Esophagus squamous epithelium (tissue), 5 donors: Measurements from ENCODE around the gene CTNND2. TPM values are rescaled to one million over a fixed set of nuclear protein-coding genes. Genes with fewer than 3 reads are reported as not detected.

Experiments used
- DNase-seq: peaks from one replicate; lab custom pipeline; 2025; lab: John Stamatoyannopoulos, UW
- H3K27ac ChIP-seq, 4 donors: fragments of 200-600 bp; sonication (generic); one replicate each; pipeline ENCODE4 v1.5.1; 2016 to 2019; ENCODE audit warnings: mild to moderate bottlenecking in 1 of 4
- H3K27me3 ChIP-seq, 4 donors: fragments of 200-600 bp; sonication (generic); 1 replicate in 3 of 4; 2 replicates in 1 of 4; pipeline versions ENCODE4 v1.5.1 to v1.6.0; 2017 to 2021; ENCODE audit warnings: antibody characterized with exemption in 1 of 4
- H3K36me3 ChIP-seq, 3 donors: fragments of 200-600 bp; sonication (generic); one replicate each; pipeline ENCODE4 v1.5.1; 2016 to 2019
- H3K4me1 ChIP-seq, 3 donors: fragments of 200-600 bp; sonication (generic); one replicate each; pipeline ENCODE4 v1.5.1; 2017 to 2019
- H3K4me3 ChIP-seq, 4 donors: fragments of 200-600 bp; sonication (generic); 1 replicate in 3 of 4; 2 replicates in 1 of 4; pipeline ENCODE4 v1.5.1; 2016 to 2019; ENCODE audit warnings: mild to moderate bottlenecking in 2 of 4, moderate library complexity in 1 of 4
- H3K9me3 ChIP-seq, 3 donors: fragments of 200-600 bp; sonication (generic); one replicate each; pipeline ENCODE4 v1.5.1; 2016 to 2019
- POLR2A ChIP-seq, 4 donors: fragments of 450-650 bp; IDR thresholded peaks; one replicate each; pipeline ENCODE4 v1.6.1; 2017; ENCODE audit warnings: antibody characterized with exemption in 4 of 4, mild to moderate bottlenecking in 4 of 4, moderate library complexity in 3 of 4
- WGBS, 2 donors: methylation state at CpG; one replicate each; pipeline ENCODE4 v1.1.5; 2018; 5-methylcytosine and 5-hydroxymethylcytosine counted together
- intact Hi-C: fragments of 100-400 bp; cut with DNase I; formaldehyde crosslinking; loops from one replicate; pipeline ENCODE4 v1.15.0; 2022
- total RNA-seq, 4 donors: library from RNA; depleted of rRNA; stranded (reverse); fragments of >200 nt; gene quantifications; one replicate each; pipeline ENCODE4 v1.1.0, GENCODE V29; 2016
- TF ChIP-seq, protein P1 (sequence below), 6 experiments: fragments of 450-650 bp in 4 of 6; fragments of 200-600 bp in 2 of 6; sonication (generic) in 2 of 6; IDR thresholded peaks; one replicate each; pipeline ENCODE4 v1.5.1; 2016 to 2019; ENCODE audit warnings: antibody characterized with exemption in 6 of 6, mild to moderate bottlenecking in 4 of 6, moderate library complexity in 4 of 6
- donor health status: DM: yes; HTN: yes; CAD: no.

The CTNND2 gene
- total RNA-seq, 4 donors from 2014 or later: 0.38 to 0.50 TPM; not detected in 2

GRCh38 chr5:11777096-11777495 lies 127.2 kb downstream of the CTNND2 start:
- no peaks in the 10 kb centered on the region for H3K27me3 ChIP-seq
- no peaks in the 10 kb centered on the region for H3K9me3 ChIP-seq
- H3K27ac ChIP-seq: no peak overlapping the region
- TF ChIP-seq, protein P1, sequence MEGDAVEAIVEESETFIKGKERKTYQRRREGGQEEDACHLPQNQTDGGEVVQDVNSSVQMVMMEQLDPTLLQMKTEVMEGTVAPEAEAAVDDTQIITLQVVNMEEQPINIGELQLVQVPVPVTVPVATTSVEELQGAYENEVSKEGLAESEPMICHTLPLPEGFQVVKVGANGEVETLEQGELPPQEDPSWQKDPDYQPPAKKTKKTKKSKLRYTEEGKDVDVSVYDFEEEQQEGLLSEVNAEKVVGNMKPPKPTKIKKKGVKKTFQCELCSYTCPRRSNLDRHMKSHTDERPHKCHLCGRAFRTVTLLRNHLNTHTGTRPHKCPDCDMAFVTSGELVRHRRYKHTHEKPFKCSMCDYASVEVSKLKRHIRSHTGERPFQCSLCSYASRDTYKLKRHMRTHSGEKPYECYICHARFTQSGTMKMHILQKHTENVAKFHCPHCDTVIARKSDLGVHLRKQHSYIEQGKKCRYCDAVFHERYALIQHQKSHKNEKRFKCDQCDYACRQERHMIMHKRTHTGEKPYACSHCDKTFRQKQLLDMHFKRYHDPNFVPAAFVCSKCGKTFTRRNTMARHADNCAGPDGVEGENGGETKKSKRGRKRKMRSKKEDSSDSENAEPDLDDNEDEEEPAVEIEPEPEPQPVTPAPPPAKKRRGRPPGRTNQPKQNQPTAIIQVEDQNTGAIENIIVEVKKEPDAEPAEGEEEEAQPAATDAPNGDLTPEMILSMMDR (IDR thresholded peaks at IDR 0.05): no peak
- TF ChIP-seq POLR2A (IDR thresholded peaks at IDR 0.05): no peak
- intact Hi-C loops: no loop called here
- H3K4me3 ChIP-seq: no peak overlapping the region
- WGBS, 2 donors: 15 to 24% methylated on average over 2 of the region's 2 CpGs
- no peaks in the 10 kb centered on the region for H3K4me1 ChIP-seq
- H3K36me3 ChIP-seq: no peaks in the 10 kb centered on the region
- no peak for DNase-seq

GRCh38 chr5:11770310-11770709 lies 133.9 kb downstream of the CTNND2 start:
- intact Hi-C loops: no loop called here
- no peak for DNase-seq
- no peaks in the 10 kb centered on the region for H3K36me3 ChIP-seq
- TF ChIP-seq POLR2A (IDR thresholded peaks at IDR 0.05): no peak
- TF ChIP-seq, protein P1 (IDR thresholded peaks at IDR 0.05): no peak
- H3K4me3 ChIP-seq: no peak overlapping the region
- no peak overlapping the region for H3K27ac ChIP-seq
- no peaks in the 10 kb centered on the region for H3K4me1 ChIP-seq
- no peaks in the 10 kb centered on the region for H3K9me3 ChIP-seq
- 69 to 74% methylated on average over 2 of the region's 2 CpGs for WGBS, 2 donors
- no peaks in the 10 kb centered on the region for H3K27me3 ChIP-seq

DNA sequence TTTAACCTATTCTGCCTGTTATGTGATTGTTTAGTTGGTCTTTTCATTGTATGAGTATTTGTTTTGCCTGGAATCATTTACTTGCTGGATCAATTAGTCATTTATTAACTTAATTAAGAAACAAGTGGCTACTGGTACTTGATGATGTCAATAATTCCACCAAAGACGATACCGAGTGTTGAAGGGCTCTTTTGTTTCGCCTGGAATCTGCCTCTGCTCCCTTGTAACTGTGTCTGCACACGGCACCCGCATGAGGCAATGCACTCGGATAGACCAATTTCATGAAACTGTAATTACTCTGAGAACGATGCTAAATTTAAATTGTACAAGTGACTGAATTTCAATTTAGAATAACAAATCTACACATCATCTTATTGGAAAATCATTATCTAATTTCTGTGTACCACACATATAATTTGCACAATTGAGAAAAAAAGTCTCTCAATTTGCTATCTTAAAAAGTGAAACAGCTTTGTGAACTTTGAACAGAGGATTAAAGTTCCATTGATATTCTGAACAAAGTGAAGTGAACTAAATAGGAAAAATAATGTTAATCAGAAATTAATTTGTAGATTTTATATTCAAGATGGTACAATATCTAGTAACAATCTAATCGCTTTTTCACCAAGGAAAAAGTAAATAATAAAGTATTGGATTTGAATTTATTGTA lies 143.2 kb downstream of the CTNND2 start:
- 86 to 88% methylated on average over 8 of the region's 8 CpGs for WGBS, 2 donors
- no peak overlapping the region for H3K27ac ChIP-seq
- no peak for TF ChIP-seq POLR2A (IDR thresholded peaks at IDR 0.05)
- TF ChIP-seq, protein P1 (IDR thresholded peaks at IDR 0.05): no peak
- H3K9me3 ChIP-seq: no peaks in the 10 kb centered on the region
- H3K4me1 ChIP-seq: no peaks in the 10 kb centered on the region
- H3K27me3 ChIP-seq: no peaks in the 10 kb centered on the region
- H3K4me3 ChIP-seq: no peak overlapping the region
- H3K36me3 ChIP-seq: no peaks in the 10 kb centered on the region
- DNase-seq: no peak
- intact Hi-C loops: no loop called here

DNA sequence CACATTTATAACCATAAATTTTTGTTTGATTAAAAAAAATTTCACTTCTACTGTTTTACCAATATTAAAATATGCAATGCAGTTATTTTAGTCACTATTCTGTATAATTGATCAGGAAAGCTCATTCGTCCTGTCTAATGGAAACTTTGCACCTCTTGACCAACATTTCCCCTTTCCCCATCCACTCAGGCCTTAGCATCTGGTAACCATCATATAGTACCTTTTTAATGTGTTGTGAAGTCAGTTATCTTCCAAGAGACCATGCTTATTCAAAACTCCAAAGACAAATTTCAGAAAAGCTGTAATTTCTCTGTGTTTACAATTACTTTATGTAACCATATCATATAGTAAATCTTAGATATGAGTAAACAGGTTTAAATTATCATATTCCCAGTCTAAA lies 145.9 kb downstream of the CTNND2 start:
- Histone ChIP-seq H3K4me3 (no peak overlapping the region), H3K27ac (no peak overlapping the region), H3K27me3 (no peaks in the 10 kb centered on the region), H3K9me3 (no peaks in the 10 kb centered on the region), H3K4me1 (no peaks in the 10 kb centered on the region), H3K36me3 (no peaks in the 10 kb centered on the region)
- 36 to 46% methylated on average over 1 of the region's 1 CpG for WGBS, 2 donors
- DNase-seq: no peak
- TF ChIP-seq POLR2A (IDR thresholded peaks at IDR 0.05): no peak
- TF ChIP-seq, protein P1 (IDR thresholded peaks at IDR 0.05): no peak
- intact Hi-C loops: no loop called here

- Histone ChIP-seq H3K4me3 (no peak overlapping the region), H3K27ac (no peak overlapping the region), H3K27me3 (no peaks in the 10 kb centered on the region), H3K4me1 (no peaks in the 10 kb centered on the region), H3K36me3 (no peaks in the 10 kb centered on the region), H3K9me3 (no peaks in the 10 kb centered on the region)
- WGBS, 2 donors: 10 to 18% methylated on average over 1 of the region's 1 CpG
- TF ChIP-seq POLR2A (IDR thresholded peaks at IDR 0.05): no peak
- TF ChIP-seq, protein P1 (IDR thresholded peaks at IDR 0.05): no peak
- intact Hi-C loops: no loop called here
- DNase-seq: no peak
Measured at GRCh38 chr5:11757661-11758060, 146.6 kb downstream of the CTNND2 start.
